SK-N-SH (cell line): ENCODE measurements around the gene SNAP29.

Experiments
- EP300 ChIP-seq, 2 experiments: IDR thresholded peaks; 2 replicates each; pipeline versions ENCODE4 v1.4.0 to v1.6.1; 2012; ENCODE audit warnings: borderline replicate concordance in 1 of 2, low read depth in 1 of 2, low read length in 1 of 2
- EZH2phosphoT487 ChIP-seq: fragments of 200-600 bp; sonication (generic); IDR thresholded peaks from 2 replicates; pipeline ENCODE4 v1.6.1; 2017; ENCODE audit warnings: low read depth, mixed run types, mild to moderate bottlenecking, antibody characterized with exemption, moderate library complexity, borderline replicate concordance
- FOSL2 ChIP-seq: IDR thresholded peaks from 2 replicates; pipeline ENCODE4 v1.4.0; 2012; ENCODE audit warnings: low read depth, mild to moderate bottlenecking, moderate library complexity, borderline replicate concordance
- JUND ChIP-seq: IDR thresholded peaks from 2 replicates; pipeline ENCODE4 v1.4.0; 2012
- NRF1 ChIP-seq: IDR thresholded peaks from 2 replicates; pipeline ENCODE4 v1.6.1; 2012; ENCODE audit warnings: low read depth, mild to moderate bottlenecking, low read length
- POLR2AphosphoS5 ChIP-seq: IDR thresholded peaks from 2 replicates; pipeline ENCODE4 v1.6.1; 2012; ENCODE audit warnings: low read depth, low read length
- TAF1 ChIP-seq: IDR thresholded peaks from 2 replicates; pipeline ENCODE4 v1.6.1; 2012; ENCODE audit warnings: low read depth, mild to moderate bottlenecking, low read length, moderate library complexity, borderline replicate concordance
- TEAD4 ChIP-seq: IDR thresholded peaks from 2 replicates; pipeline ENCODE4 v1.4.0; 2012; ENCODE audit warnings: mild to moderate bottlenecking, borderline replicate concordance; ENCODE audit not compliant: insufficient read depth
- TF ChIP-seq, protein P1 (sequence below): fragments of 200-600 bp; sonication (generic); IDR thresholded peaks from 2 replicates; pipeline ENCODE4 v1.6.1; 2017; ENCODE audit warnings: antibody characterized with exemption, mild to moderate bottlenecking, moderate library complexity
- TF ChIP-seq, protein P2 (sequence below): IDR thresholded peaks from 2 replicates; pipeline ENCODE4 v1.6.1; 2012; ENCODE audit warnings: mild to moderate bottlenecking, low read depth, low read length, moderate library complexity
- TF ChIP-seq, protein P3 (sequence below): IDR thresholded peaks from 2 replicates; pipeline ENCODE4 v1.4.0; 2012; ENCODE audit warnings: low read depth
- TF ChIP-seq, protein P4 (sequence below): fragments of 150-350 bp; IDR thresholded peaks from 2 replicates; pipeline ENCODE4 v1.6.1; 2017; ENCODE audit warnings: antibody characterized with exemption, low read length, low read depth, borderline replicate concordance

DNA sequence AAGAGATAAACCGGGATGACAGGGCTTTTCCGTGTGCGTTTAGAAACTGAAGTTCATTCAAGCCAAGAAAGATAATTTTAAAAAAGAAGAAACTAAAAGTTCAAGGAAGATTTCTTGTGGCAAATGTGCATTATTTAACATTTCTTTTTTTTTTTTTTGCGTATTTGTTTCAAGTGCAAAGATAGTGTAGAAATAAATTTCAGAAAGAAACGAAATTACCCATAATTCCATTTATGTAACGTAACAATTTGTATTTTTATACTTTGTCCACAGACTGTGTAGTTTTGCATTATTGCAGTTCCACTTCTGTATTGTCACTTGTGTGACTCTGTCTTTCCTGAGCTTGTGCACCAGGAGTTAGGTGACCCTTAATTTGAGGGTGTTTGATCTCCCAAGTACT is 24.0 kb downstream of the SNAP29 start:
- TF ChIP-seq, protein P1, sequence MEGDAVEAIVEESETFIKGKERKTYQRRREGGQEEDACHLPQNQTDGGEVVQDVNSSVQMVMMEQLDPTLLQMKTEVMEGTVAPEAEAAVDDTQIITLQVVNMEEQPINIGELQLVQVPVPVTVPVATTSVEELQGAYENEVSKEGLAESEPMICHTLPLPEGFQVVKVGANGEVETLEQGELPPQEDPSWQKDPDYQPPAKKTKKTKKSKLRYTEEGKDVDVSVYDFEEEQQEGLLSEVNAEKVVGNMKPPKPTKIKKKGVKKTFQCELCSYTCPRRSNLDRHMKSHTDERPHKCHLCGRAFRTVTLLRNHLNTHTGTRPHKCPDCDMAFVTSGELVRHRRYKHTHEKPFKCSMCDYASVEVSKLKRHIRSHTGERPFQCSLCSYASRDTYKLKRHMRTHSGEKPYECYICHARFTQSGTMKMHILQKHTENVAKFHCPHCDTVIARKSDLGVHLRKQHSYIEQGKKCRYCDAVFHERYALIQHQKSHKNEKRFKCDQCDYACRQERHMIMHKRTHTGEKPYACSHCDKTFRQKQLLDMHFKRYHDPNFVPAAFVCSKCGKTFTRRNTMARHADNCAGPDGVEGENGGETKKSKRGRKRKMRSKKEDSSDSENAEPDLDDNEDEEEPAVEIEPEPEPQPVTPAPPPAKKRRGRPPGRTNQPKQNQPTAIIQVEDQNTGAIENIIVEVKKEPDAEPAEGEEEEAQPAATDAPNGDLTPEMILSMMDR, result no peak
- TF ChIP-seq JUND (no peak), NRF1 (no peak), EP300 (IDR thresholded peaks at IDR 0.05; ENCODE audit: borderline replicate concordance in 1 of 2, low read depth in 1 of 2, low read length in 1 of 2) (no peak), TAF1 (no peak), TEAD4 (no peak), POLR2AphosphoS5 (no peak), EZH2phosphoT487 (no peak), FOSL2 (no peak)
- TF ChIP-seq, protein P2, sequence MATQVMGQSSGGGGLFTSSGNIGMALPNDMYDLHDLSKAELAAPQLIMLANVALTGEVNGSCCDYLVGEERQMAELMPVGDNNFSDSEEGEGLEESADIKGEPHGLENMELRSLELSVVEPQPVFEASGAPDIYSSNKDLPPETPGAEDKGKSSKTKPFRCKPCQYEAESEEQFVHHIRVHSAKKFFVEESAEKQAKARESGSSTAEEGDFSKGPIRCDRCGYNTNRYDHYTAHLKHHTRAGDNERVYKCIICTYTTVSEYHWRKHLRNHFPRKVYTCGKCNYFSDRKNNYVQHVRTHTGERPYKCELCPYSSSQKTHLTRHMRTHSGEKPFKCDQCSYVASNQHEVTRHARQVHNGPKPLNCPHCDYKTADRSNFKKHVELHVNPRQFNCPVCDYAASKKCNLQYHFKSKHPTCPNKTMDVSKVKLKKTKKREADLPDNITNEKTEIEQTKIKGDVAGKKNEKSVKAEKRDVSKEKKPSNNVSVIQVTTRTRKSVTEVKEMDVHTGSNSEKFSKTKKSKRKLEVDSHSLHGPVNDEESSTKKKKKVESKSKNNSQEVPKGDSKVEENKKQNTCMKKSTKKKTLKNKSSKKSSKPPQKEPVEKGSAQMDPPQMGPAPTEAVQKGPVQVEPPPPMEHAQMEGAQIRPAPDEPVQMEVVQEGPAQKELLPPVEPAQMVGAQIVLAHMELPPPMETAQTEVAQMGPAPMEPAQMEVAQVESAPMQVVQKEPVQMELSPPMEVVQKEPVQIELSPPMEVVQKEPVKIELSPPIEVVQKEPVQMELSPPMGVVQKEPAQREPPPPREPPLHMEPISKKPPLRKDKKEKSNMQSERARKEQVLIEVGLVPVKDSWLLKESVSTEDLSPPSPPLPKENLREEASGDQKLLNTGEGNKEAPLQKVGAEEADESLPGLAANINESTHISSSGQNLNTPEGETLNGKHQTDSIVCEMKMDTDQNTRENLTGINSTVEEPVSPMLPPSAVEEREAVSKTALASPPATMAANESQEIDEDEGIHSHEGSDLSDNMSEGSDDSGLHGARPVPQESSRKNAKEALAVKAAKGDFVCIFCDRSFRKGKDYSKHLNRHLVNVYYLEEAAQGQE, result no peak
- TF ChIP-seq, protein P3, sequence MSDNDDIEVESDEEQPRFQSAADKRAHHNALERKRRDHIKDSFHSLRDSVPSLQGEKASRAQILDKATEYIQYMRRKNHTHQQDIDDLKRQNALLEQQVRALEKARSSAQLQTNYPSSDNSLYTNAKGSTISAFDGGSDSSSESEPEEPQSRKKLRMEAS, result no peak
- TF ChIP-seq, protein P4, sequence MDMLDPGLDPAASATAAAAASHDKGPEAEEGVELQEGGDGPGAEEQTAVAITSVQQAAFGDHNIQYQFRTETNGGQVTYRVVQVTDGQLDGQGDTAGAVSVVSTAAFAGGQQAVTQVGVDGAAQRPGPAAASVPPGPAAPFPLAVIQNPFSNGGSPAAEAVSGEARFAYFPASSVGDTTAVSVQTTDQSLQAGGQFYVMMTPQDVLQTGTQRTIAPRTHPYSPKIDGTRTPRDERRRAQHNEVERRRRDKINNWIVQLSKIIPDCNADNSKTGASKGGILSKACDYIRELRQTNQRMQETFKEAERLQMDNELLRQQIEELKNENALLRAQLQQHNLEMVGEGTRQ, result no peak
